ENCODE measurements around the gene DNAI2. TPM values are rescaled to one million over a fixed set of nuclear protein-coding genes. Genes with fewer than 3 reads are reported as not detected.
A peak's percentile ranks its signal among the peaks of the same experiment; 100 is the strongest.

Gene DNAI2
- total RNA-seq, 1 donor from 2014 or later: 6.2 TPM

GRCh38 chr17:74290340-74290739, 16.3 kb downstream of the DNAI2 start:
- no peaks in the 10 kb centered on the region for H3K4me1 ChIP-seq
- no peak overlapping the region for H3K4me3 ChIP-seq
- intact Hi-C loops (cut with DNase I): no loop called here
- H3K9me3 ChIP-seq: no peaks in the 10 kb centered on the region
- H3K36me3 ChIP-seq: no peaks in the 10 kb centered on the region
- no peaks in the 10 kb centered on the region for H3K27me3 ChIP-seq (ENCODE audit: low read depth)
- ATAC-seq: no peak
- no peak for DNase-seq
- TF ChIP-seq CTCF (IDR thresholded peaks at IDR 0.05): no peak
- H3K27ac ChIP-seq: no peak overlapping the region

- no peaks in the 10 kb centered on the region for H3K9me3 ChIP-seq
- DNase-seq (no peak), ATAC-seq (no peak)
- TF ChIP-seq CTCF (IDR thresholded peaks at IDR 0.05): no peak
- no peak overlapping the region for H3K4me3 ChIP-seq
- H3K27me3 ChIP-seq (ENCODE audit: low read depth): no peaks in the 10 kb centered on the region
- H3K36me3 ChIP-seq: no peaks in the 10 kb centered on the region
- H3K27ac ChIP-seq: no peak overlapping the region
- H3K4me1 ChIP-seq: peaks cover 4% of the 10 kb centered on the region
- intact Hi-C loops (cut with DNase I): no loop called here
Observed at GRCh38 chr17:74292495-74292894, 18.5 kb downstream of the DNAI2 start.

- Histone ChIP-seq H3K27me3 (ENCODE audit: low read depth) (no peaks in the 10 kb centered on the region), H3K4me1 (peaks cover 4% of the 10 kb centered on the region), H3K36me3 (no peaks in the 10 kb centered on the region), H3K27ac (no peak overlapping the region), H3K4me3 (no peak overlapping the region), H3K9me3 (no peaks in the 10 kb centered on the region)
- no peak for DNase-seq
- intact Hi-C loops (cut with DNase I): no loop called here
- ATAC-seq: peak; percentile 68 to 71
- TF ChIP-seq CTCF (IDR thresholded peaks at IDR 0.05): no peak
Observed at GRCh38 chr17:74295625-74296547, 21.9 kb downstream of the DNAI2 start.

GRCh38 chr17:74296548-74296936, 22.5 kb downstream of the DNAI2 start:
- Histone ChIP-seq H3K4me1 (peaks cover 4% of the 10 kb centered on the region), H3K9me3 (no peaks in the 10 kb centered on the region), H3K27ac (no peak overlapping the region), H3K27me3 (ENCODE audit: low read depth) (no peaks in the 10 kb centered on the region), H3K4me3 (no peak overlapping the region), H3K36me3 (no peaks in the 10 kb centered on the region)
- ATAC-seq (peak; percentile 70 to 76), DNase-seq (peak; percentile 60)
- intact Hi-C loops (cut with DNase I): no loop called here
- peak; percentile 54 for TF ChIP-seq CTCF (IDR thresholded peaks at IDR 0.05)

- peaks cover 4% of the 10 kb centered on the region for H3K4me1 ChIP-seq
- no peaks in the 10 kb centered on the region for H3K9me3 ChIP-seq
- no peak for TF ChIP-seq CTCF (IDR thresholded peaks at IDR 0.05)
- H3K36me3 ChIP-seq: no peaks in the 10 kb centered on the region
- DNase-seq (no peak), ATAC-seq (no peak)
- no peaks in the 10 kb centered on the region for H3K27me3 ChIP-seq (ENCODE audit: low read depth)
- H3K27ac ChIP-seq: no peak overlapping the region
- intact Hi-C loops (cut with DNase I): no loop called here
- no peak overlapping the region for H3K4me3 ChIP-seq
Observed at GRCh38 chr17:74297941-74298340, 23.9 kb downstream of the DNAI2 start.

Measured in lower lobe of right lung (tissue), 2 donors.